HG03565 (cell line): ENCODE data around the gene CD84.
"Not testable (repeated sequence)": the region's sequence is repeated elsewhere in the genome, so short reads cannot be mapped to it uniquely, and the experiment has no call there.

ENCODE experiments used
- ATAC-seq: cut with Tn5 transposase; IDR thresholded peaks from one replicate; pipeline ENCODE4 v1.9.1; 2021; ENCODE audit warnings: mild to moderate bottlenecking, moderate library complexity; ENCODE audit not compliant: unreplicated experiment

The CD84 gene

DNA sequence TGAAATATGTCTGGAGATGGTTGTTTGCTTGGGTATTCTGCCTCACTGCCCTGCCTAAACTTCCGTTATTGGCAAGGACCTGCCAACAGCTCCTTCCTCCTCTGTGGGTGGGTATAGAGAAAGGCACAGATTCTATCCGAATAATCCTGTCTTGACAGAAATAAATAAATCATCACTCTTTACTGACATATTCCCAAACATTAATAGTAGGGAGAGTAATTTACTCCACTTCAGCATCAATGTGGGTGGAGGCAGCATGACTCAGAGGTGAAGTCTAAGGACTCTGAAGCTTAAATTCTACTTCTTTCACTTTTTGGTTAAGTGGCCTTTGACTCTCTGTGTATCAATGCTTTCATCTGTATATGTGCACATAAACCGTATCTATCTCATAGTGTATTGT lies 2.9 kb downstream of the CD84 start:
- no peak for ATAC-seq

DNA sequence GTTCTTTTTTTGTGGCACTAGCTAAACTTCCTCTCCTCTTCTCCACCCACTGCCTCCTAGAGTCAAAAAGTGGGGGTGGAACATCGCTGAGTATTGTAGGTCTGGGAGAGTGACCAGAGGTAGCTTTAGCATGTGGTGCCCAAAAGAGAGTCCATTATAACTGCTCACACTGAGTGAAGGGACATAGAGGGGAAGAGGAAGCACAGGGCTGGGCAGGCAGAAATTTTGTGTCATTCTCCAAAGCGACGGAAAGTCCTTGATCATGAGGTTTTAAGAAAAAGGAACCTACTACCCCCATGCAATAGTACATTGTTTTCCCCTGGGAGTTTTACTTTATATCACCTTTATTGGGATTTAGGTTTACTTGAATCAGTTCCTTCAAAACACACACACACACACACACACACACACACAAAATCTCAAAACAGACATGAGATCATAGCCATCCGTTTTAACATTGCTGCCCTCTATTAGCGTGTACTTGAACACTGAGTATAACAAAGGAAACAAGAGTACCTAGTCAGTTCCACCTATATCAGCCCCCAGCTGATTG lies 4.1 kb downstream of the CD84 start:
- ATAC-seq = no peak

DNA sequence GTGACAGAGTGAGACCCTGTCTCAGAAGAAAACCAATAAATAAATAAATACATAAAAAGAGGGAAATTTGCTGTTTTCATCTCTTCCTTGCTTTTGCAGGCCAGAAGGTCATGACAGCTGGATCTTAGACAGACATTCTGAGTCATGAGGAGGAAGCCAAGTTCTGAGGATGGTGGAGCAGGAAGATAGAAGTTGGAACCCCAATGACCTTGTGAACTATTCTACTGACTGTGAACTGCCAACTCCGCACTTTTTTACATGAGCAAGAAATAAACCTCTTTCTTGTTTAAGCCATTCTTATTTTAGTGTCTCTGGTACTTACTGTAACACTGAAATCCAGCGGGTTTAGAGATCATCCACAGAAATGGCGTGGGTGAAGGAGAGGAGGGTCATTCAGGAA lies 8.5 kb downstream of the CD84 start:
- no peak for ATAC-seq

DNA sequence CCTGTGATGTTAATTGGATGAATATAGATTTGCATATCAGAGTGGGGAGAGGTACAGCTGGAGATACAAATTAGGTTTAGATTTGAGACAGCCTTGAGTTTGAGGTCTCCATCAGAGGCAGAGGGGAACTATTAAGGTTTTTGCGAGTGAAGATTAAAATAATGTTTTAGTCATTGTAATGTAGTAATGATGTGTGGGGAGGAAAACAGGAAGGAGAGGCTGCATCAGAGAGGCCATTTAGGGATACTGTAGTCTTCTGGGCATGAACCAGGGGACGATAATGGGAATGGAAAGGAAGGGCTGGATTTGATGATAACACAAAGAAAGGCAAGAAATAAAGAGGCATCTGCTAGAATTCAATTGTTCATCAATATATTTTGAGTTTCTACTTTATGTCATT lies 9.5 kb downstream of the CD84 start:
- ATAC-seq = no peak

DNA sequence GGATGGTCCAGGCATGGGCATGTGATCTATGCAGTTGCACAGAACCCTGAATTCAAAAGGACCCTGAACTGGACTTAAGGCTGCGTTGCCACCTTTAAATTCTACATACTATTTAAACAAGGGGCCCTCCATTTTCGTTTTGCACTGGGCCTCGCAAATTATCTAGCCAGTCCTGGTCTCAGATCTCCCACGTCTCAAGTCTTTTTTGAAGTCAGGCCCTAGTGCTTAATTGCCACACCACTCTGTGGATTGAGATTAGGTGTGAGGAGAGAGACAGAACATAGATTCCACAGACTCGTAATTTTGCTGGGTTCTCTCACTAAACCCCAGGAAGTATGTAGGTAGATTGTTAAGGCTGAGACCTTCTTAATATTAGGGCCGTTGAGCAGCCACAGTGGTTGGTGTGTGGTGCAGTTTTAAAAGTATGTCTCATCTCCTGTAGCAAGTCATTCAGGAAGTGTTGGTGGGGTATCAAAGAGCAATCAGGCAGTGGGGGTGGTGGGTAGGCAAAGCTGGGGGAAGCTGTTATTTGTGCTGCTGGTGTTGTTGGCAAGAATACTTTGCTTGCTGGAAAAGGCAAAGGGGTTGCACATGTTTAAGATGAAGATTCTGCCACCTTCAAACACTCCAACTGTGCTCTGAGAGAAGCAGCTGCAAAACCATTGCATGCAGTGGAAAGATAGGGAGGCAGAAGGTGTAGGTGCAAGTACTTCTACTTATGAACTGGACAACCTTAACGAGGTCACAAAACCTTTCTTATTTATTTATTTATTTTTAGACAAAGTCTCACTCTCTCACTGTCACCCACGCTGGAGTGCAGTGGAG lies 11.2 kb downstream of the CD84 start:
- no peak for ATAC-seq

DNA sequence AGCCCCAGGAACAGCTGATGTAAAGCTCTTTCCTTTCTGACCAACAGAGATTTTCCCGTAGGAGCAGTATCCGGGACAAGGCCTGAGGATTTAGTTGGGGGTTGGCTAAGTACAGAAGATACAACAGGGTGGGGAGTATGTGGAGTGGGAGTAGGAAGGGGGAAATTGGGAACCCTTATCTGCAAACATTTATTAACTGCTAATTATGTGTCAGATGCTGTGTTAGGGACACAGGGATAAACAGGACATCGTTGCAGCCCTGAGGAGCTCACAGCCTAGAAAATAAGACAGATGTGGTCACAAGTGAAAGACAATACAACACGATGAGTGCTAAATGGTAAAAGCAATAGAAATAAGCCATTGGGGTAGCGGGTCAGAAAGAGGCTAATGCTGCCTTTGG lies 12.0 kb downstream of the CD84 start:
- ATAC-seq = no peak

DNA sequence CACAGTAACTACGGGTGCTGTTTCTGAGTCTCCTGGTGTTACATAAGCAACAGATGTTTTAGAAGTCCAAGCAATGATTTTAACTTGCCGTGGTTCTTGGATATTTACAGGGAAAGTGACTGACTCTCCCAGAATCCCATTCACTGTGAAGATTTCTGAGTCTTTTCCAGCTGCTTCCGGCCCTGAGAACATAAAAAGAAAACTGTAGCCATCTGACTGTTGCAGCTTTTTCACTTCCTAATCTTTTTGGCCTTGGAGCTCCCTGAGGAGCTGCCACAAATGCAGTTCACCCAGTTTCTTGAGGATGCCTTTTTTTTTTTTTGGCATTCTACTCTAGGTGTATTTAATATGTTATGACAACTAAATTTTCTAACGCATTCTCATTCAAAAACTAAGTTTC lies 13.7 kb downstream of the CD84 start:
- ATAC-seq = no peak

DNA sequence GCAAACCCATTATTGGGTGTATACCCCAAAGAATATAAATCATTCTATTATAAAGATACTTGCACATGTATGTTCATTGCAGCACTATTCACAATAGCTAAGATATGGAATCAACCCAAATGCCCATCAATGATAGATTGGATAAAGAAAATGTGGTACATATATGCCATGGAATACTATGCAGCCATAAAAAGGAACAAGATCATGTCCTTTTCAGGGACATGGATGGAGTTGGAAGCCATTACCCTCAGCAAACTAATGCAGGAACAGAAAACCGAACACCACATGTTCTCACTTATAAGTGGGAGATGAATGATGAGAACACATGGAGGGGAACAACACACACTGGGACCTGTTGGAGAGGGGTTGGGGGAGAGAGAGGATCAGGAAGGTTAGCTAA lies 16.1 kb downstream of the CD84 start:
- not testable (repeated sequence) for ATAC-seq

DNA sequence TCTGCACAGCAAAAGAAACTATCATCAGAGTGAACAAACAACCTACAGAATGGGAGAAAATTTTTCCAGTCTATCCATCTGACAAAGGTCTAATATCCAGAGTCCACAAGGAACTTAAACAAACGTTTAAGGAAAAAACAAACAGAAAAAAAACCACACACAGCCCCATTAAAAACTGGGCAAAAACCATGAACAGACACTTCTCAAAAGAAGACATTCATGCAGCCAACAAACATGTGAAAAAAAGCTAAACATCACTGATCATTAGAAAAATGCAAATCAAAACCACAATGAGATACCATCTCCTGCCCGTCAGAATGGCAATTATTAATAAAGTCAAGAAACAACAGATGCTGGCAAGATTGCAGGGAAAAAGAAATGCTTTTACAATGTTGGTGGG lies 16.6 kb downstream of the CD84 start:
- ATAC-seq = not testable (repeated sequence)

DNA sequence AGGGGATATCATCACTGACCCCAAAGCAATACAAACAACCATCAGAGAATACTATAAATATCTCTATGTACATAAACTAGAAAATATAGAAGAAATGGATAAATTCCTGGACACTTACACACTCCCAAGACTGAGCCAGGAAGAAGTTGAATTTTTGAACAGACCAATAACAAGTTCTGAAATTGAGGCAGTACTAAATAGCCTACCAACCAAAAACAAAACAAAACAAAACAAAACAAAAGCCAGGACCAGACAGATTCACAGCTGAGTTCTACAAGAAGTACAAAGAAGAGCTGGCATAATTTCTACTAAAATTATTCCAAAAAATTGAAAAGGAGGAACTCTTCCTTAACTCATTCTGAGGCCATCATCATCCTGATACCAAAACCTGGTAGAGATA lies 18.5 kb downstream of the CD84 start:
- ATAC-seq = no peak

DNA sequence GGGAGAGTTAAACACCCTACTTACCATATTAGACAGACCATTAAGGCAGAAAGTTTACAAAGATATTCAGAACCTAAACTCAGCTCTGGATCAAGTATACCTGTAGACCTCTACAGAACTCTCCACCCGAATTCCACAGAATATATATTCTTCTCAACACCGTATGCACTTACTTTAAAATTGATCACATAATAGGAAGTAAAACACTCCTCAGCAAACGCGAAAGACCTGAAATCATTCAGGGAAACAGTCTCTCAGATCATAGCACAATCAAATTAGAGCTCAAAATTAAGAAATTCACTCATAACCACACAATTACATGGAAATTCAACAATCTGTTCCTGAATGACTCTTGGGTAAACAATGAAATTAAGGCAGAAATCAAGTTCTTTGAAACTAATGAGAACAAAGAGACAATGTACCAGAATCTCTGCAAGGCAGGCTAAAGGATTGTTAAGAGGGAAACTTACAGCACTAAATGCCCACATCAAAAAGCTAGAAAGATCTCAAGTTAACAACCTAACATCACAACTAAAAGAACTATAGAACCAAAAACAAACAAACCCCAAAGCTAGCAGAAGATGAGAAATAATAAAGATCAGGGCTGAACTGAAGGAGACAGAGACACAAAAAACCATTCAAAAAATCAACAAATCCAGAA lies 19.1 kb downstream of the CD84 start:
- no peak for ATAC-seq

DNA sequence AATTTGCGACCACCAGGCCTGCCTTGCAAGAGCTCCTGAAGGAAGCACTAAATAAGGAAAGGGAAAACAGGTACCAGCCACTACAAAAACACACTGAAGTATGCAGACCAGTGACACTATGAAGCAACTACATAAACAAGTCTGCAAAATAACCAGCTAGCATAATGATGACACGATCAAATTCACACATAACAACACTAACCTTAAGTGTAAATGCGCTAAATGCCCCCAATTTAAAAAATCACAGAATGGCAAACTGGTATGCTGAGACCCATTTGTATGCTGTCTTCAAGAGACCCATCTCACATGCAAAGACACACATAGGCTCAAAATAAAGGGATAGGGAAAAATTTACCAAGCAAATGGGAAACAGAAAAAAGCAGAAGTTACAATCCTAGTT lies 19.9 kb downstream of the CD84 start:
- ATAC-seq = not testable (repeated sequence)

DNA sequence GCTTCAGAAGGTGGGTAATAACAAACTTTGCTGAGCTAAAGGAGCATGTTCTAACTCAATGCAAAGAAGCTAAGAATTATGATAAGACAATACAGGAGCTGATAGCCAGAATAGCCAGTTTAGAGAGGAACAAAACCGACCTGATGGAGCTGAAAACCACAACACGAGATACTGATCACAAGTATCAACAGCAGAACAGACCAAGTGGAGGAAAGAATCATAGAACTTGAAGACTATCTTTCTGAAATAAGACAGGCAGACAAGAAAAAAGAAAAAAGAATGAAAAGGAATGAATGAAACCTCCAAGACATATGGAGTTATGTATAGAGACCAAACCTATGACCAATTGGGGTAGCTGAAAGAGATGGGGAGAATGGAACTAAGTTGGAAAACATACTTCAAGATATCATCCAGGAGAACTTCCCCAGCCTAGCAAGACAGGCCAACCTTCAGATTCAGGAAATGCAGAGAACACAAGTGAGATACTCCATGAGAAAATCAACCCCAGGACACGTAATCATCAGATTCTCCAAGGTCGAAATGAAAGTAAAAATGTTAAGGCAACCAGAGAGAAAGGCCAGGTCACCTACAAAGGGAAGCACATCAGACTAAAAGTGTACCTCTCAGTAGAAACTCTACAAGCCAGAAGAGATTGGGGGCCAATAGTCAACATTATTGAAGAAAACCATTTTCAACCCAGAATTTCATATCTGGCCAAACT lies 20.5 kb downstream of the CD84 start:
- ATAC-seq = no peak

DNA sequence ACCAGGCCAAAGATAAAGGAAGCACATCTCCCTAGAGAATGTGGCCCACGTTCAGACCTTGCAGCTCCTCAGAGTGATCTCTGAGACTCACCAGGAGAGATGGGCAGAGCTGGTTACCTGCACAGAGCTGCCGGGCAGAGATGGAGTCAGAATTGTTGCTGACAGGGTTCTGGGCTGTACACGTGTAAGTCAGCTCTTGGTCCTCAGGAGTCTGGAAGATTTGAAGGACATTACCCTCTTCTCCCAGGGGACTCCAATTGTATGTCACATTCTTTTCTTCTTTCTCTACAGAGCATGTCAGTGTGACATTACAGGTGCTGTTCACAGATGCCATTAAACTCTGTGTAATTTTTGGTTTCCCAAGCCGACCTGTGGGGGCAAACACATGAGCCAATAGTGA lies 25.5 kb downstream of the CD84 start:
- no peak for ATAC-seq

DNA sequence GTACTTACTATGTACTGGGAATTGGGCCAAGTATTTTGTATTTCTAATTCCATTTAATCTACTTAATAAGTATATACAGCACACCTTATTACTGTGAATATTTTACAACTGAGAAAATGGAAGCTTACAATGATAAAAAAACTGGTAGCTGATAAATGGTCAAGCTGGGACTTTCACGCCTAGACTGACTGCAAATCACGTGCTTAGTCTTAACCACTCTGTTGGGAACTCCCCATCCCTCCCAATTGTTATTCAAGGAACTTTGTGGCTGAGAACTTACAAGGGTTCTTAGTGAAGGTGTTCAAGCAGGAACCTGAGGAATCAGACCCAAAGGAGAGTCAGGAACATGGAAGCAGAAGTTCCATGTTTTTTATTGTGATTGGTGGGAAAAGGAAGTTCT lies 26.9 kb downstream of the CD84 start:
- ATAC-seq = no peak

DNA sequence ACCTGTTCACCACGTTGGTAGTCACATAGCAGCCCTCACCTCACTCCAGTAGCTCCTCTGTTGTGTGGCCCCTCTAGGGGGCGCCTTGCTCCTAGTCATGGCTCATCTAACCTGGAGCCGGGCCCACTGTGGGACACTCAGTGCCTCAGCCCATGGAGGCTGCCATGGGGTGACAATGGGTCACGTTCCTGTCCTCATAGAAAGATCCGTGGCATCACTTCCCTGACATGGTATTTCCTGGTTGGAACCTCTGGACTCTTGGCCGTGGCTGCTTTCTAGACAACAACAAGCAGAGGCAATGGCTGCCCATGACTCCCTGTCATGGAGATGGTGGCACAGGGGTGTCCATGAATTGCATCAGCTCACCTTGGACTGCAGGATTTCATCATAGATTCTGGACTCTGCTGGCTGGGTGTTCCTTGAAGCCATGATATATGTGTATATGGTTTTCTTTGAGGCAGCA lies 28.7 kb downstream of the CD84 start:
- no peak for ATAC-seq

DNA sequence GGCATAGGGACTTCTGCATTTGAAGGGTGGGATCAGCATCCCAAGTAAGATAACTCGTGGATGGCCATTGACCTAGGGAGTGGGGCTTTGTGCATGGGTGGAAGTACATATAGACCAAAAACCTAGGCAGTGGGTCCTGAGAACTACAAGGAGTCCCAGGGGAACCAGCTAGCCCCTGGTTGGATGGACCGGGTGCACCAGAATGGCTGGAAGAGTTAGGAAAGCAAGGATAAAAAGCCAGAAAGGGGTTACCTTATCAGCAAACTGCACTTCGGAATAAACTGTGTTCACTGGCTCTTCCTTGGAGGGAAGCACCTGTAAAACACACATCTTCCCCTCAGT lies 29.7 kb downstream of the CD84 start:
- ATAC-seq = no peak

DNA sequence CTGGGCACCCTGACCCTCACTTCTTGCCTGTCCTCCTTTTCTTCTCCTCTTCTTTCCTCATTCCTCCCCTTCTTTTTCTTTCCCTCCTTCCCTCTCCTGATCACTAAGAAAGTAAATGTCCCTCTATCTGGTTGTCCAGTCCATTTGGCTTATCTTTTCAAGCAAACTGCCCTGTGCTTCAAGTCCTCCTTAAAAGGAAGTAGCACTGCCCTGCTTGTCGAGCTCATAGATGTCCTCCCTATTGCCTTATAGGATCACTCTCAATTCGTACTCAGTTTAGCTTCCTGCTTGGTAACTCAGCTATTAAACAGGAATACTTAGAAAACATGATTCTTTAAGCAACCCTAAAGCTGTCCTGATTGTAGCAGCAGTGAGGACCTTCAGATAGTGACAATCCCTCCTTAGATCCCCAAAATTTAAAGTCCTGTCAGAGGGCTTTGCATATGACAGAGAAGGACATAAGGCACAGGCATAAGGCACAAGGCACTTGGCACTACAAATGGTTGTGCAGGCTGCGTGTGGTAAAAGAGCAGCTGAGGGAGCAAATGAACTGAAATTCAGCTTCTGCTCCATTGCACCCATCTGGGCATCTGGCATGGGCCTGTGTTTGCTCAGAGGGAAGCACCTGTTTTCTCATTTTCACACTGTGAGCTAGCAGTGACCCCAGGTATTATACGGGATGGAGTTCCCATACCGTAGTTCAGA lies 30.2 kb downstream of the CD84 start:
- no peak for ATAC-seq

DNA sequence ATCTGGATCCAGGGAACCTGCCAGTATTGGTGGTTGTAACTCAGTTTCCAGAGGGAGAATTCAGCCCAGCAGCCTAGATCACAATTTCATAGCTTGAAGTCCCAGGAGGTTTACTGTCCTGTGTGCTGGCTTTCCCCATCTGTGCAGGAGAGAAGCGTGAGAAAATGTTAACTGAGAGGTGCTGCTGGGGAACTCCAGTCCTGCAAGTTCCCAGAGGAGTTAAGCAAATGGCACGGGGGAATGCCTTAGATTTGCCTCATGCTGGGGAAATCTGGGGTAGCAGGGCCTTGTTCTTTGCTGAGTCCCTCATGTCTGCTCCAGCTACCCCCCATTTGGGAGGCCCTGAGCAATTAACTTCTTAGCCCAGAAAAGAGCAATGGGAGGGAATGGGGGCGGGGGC lies 31.1 kb downstream of the CD84 start:
- no peak for ATAC-seq

DNA sequence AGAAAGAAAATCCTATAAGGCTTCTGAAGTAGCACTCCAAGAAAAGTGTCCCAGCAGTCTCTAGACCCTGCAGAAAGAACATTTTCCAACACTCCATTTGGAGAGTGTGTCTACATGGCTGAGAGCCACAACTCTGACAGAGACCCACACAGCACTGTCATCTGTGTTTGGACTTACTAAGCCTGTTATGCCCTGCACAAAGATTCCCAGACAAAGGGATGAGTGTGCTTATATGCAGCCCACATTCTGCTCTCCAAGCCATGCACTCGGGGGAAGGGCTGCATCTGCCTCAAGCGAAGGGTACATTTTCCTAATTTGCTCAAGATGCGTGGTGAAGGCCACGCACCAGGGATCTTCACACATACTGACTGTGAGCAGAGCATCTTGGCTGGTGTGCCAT lies 31.9 kb downstream of the CD84 start:
- ATAC-seq = no peak

DNA sequence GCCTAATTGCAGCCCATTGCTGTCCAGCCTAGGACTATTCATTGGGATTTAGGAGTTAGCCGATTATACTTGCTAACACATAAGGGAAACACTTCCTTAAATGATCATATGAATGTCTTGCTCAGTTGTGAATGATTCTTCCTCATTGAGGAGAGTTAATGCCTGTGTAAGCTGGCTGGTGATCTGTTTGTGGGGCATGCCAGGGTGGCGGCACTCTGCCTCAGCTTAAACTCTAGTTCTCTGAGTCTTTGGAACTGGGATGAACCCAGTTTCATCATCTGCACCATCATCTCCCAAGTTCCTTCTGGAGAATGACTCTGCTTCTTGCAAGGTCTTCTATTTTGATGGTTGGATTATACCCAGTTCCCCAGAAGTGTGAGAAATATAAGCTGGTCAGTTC lies 32.4 kb downstream of the CD84 start:
- no peak for ATAC-seq
